Measurements from ENCODE around the gene SLC35G2.

Gene SLC35G2

DNA sequence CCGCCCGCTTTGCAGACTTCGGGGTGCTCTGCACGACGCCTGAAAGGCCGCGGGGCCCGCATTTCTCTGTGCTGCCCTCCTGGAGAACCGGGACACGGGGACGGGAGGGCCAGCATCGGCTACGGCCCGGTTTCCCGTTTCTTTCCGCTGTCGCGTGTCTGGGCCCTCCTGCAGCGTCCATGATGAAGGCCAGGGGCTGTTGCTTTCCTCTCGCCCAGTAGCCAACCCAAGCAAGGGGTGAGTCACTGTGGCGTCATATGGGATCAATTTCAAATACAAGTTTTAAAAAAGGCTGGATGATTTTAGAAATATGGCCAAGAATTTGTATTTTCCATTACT is 435 bp downstream of the SLC35G2 start:
- TF ChIP-seq CTCF (IDR thresholded peaks at IDR 0.05; ENCODE audit: insufficient read depth, low read length, missing control alignments) = no peak
- DNase-seq (ENCODE audit: low read depth, low spot score) = no peak
- POLR2A ChIA-PET = no interaction called here
- CTCF ChIA-PET = interaction anchor here (1.0 kb wide), 1 partner anchor 195 kb away, joined by 3 read pairs; no protein-coding TSS in a partner anchor
- H3K4me3 ChIP-seq (ENCODE audit: low read depth, low read length) = peak overlapping the region; percentile 74

DNA sequence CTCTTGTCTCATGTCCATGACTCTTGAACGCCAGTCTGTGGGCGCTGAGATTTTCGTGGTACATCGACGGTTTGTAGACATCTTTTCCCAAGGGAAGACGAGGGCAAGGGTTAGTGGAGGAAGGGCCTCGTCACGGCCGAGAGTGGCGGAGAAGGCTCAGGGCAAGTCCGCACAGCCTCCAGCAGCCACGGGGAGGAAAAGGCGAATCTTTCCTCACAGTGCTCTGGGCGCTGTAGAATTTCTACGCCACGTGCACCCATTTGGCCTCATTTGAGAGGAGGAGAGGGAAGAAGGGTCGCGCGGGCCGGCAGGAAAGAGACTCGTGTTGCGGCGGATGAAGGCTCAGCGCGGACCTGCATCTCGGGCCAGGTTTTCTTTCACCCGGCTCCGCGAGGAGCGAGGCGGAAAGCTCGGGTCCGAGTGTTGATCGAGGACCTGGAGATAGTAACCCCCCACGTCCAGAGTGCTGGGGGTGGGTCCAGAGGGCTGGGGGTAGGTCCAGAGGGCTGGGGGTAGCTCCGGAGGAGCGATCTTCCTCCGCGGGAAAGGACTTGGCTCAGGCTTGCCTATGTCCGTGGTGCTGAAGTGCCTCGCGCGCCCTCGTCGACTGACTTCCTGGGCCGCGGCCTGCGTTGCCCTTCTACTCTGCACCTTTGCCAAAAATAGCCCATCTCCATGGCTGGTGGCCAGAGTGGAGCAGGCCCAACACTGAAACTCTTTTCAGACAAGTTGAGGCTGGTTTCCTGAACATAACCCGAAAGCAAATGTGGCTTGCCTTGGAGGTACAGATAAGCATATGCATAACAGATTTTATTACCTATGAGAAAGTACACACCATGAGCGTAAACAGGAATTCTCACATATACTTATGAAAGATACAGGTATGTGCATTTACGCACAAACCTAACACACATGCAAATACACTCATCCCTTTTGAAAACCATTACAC is 1.1 kb downstream of the SLC35G2 start:
- ChIA-PET CTCF (interaction anchor here (2.9 kb wide), 1 partner anchor 194 kb away, joined by 9 read pairs; no protein-coding TSS in a partner anchor), POLR2A (no interaction called here)
- no peak for DNase-seq (ENCODE audit: low read depth, low spot score)
- no peak for TF ChIP-seq CTCF (IDR thresholded peaks at IDR 0.05; ENCODE audit: insufficient read depth, low read length, missing control alignments)
- peak overlapping the region; percentile 74 for H3K4me3 ChIP-seq (ENCODE audit: low read depth, low read length)

DNA sequence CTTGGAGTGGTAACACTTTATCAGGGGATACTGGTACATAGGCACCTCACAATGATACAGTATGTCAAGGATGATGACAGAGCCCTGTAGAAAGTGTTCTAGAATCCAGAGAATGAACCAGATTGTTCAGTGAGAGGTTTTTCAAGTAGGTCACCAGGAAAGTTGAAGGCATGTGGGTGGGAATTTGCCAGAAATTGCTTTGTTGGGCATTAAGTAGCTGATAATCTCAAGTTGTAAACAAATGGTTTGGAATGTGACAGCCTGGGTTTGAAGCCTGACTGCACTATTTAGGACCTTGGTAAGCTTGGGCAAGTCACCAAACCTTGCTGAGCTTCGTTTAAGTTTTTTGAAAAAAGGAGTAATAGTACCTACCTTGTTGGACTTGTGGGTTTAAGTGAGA is 12.5 kb downstream of the SLC35G2 start:
- no peak overlapping the region for H3K4me3 ChIP-seq (ENCODE audit: low read depth, low read length)
- ChIA-PET CTCF (interaction anchor here (0.7 to 1.1 kb wide), 2 partner anchors 10 to 182 kb away, joined by 3 to 4 read pairs; no protein-coding TSS in a partner anchor), POLR2A (no interaction called here)
- no peak for TF ChIP-seq CTCF (IDR thresholded peaks at IDR 0.05; ENCODE audit: insufficient read depth, low read length, missing control alignments)
- no peak for DNase-seq (ENCODE audit: low read depth, low spot score)

GRCh38 chr3:136835089-136835812 is 16.3 kb downstream of the SLC35G2 start:
- DNase-seq (ENCODE audit: low read depth, low spot score) = no peak
- no peak overlapping the region for H3K4me3 ChIP-seq (ENCODE audit: low read depth, low read length)
- ChIA-PET CTCF (no interaction called here), POLR2A (interaction anchor here (0.8 kb wide), 1 partner anchor 9 kb away, joined by 3 read pairs; no protein-coding TSS in a partner anchor)
- TF ChIP-seq CTCF (IDR thresholded peaks at IDR 0.05; ENCODE audit: insufficient read depth, low read length, missing control alignments) = no peak

GRCh38 chr3:136835813-136836510 is 17.0 kb downstream of the SLC35G2 start:
- no peak for DNase-seq (ENCODE audit: low read depth, low spot score)
- TF ChIP-seq CTCF (IDR thresholded peaks at IDR 0.05; ENCODE audit: insufficient read depth, low read length, missing control alignments) = no peak
- POLR2A ChIA-PET = interaction anchor here (0.8 kb wide), 1 partner anchor 9 kb away, joined by 3 read pairs; no protein-coding TSS in a partner anchor
- H3K4me3 ChIP-seq (ENCODE audit: low read depth, low read length) = no peak overlapping the region
- CTCF ChIA-PET = no interaction called here
